Measurements from ENCODE around the gene AADACL2.

AADACL2 gene

DNA sequence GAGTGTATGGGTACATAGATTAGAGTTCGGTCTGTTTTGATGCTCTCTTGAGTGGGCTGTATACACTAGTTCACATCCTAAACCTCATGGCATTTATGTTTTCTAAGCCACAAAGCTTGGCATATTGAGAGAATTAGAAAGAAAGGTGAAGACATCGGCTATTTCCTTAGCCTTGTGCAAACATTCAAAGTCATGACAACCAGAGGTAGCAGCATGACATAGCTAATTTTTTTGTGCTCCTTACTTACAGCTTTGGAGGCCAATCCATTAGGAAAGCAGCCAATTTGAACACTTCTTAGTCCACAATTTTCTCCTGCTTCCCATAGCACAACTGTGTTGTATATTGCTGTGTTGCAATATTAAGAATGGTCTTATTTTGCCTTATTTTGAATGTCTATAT, 58.7 kb downstream of the AADACL2 start:
- H3K9me3 ChIP-seq (replicated peaks in 1 of 11) = peaks cover 0 to 8% (median 5%) of the 10 kb centered on the region in 11 experiments; a peak in 11 of 22 replicates
- no peak overlapping the region for H3K4me3 ChIP-seq
- no peak overlapping the region for H3K9ac ChIP-seq
- no peaks in the 10 kb centered on the region for H3K27me3 ChIP-seq
- no peak overlapping the region for H3K4me2 ChIP-seq
- no peak overlapping the region for H3K27ac ChIP-seq
- H3K36me3 ChIP-seq = no peaks in the 10 kb centered on the region
- H4K20me1 ChIP-seq = no peaks in the 10 kb centered on the region
- no peaks in the 10 kb centered on the region for H3K4me1 ChIP-seq
- TF ChIP-seq Cebpa-rat (IDR thresholded peaks at IDR 0.05) = no peak

GRCh38 chr3:151793636-151794035, 59.9 kb downstream of the AADACL2 start:
- Histone ChIP-seq H3K4me2 (no peak overlapping the region), H3K9ac (no peak overlapping the region), H3K4me1 (no peaks in the 10 kb centered on the region), H3K36me3 (no peaks in the 10 kb centered on the region), H3K27me3 (no peaks in the 10 kb centered on the region), H3K4me3 (no peak overlapping the region), H3K27ac (no peak overlapping the region), H3K9me3 (replicated peaks in 1 of 11) (peaks cover 0 to 8% (median 5%) of the 10 kb centered on the region in 11 experiments; a peak in 11 of 22 replicates), H4K20me1 (no peaks in the 10 kb centered on the region)
- no peak for TF ChIP-seq Cebpa-rat (IDR thresholded peaks at IDR 0.05)

- Histone ChIP-seq H3K4me2 (no peak overlapping the region), H3K4me1 (no peaks in the 10 kb centered on the region), H3K9me3 (replicated peaks in 1 of 11) (peaks cover 0 to 8% (median 5%) of the 10 kb centered on the region in 11 experiments; a peak in 11 of 22 replicates), H3K36me3 (no peaks in the 10 kb centered on the region), H3K4me3 (no peak overlapping the region), H4K20me1 (no peaks in the 10 kb centered on the region), H3K27ac (no peak overlapping the region), H3K9ac (no peak overlapping the region), H3K27me3 (no peaks in the 10 kb centered on the region)
- TF ChIP-seq Cebpa-rat (IDR thresholded peaks at IDR 0.05) = no peak
Measured at GRCh38 chr3:151794080-151794479, 60.4 kb downstream of the AADACL2 start.

- no peaks in the 10 kb centered on the region for H3K4me1 ChIP-seq
- no peaks in the 10 kb centered on the region for H4K20me1 ChIP-seq
- H3K9me3 ChIP-seq (replicated peaks in 1 of 11) = peaks cover 0 to 8% (median 5%) of the 10 kb centered on the region in 11 experiments; a peak in 11 of 22 replicates
- no peaks in the 10 kb centered on the region for H3K27me3 ChIP-seq
- H3K4me2 ChIP-seq = no peak overlapping the region
- no peaks in the 10 kb centered on the region for H3K36me3 ChIP-seq
- H3K27ac ChIP-seq = no peak overlapping the region
- H3K9ac ChIP-seq = no peak overlapping the region
- no peak overlapping the region for H3K4me3 ChIP-seq
- no peak for TF ChIP-seq Cebpa-rat (IDR thresholded peaks at IDR 0.05)
Measured at GRCh38 chr3:151795276-151795675, 61.5 kb downstream of the AADACL2 start.

- no peaks in the 10 kb centered on the region for H3K36me3 ChIP-seq
- H3K27me3 ChIP-seq = no peaks in the 10 kb centered on the region
- H3K27ac ChIP-seq = no peak overlapping the region
- H3K4me2 ChIP-seq = no peak overlapping the region
- H3K9ac ChIP-seq = no peak overlapping the region
- H4K20me1 ChIP-seq = no peaks in the 10 kb centered on the region
- H3K4me1 ChIP-seq = no peaks in the 10 kb centered on the region
- no peaks in the 10 kb centered on the region for H3K9me3 ChIP-seq (replicated peaks in 1 of 11)
- H3K4me3 ChIP-seq = no peak overlapping the region
- TF ChIP-seq Cebpa-rat (IDR thresholded peaks at IDR 0.05) = no peak
Measured at GRCh38 chr3:151796105-151796680, 62.5 kb downstream of the AADACL2 start.

- H3K9me3 ChIP-seq (replicated peaks in 1 of 11) = no peaks in the 10 kb centered on the region
- no peaks in the 10 kb centered on the region for H3K36me3 ChIP-seq
- no peaks in the 10 kb centered on the region for H3K27me3 ChIP-seq
- no peak overlapping the region for H3K4me3 ChIP-seq
- no peak for TF ChIP-seq Cebpa-rat (IDR thresholded peaks at IDR 0.05)
- H4K20me1 ChIP-seq = no peaks in the 10 kb centered on the region
- no peak overlapping the region for H3K27ac ChIP-seq
- no peaks in the 10 kb centered on the region for H3K4me1 ChIP-seq
- H3K9ac ChIP-seq = no peak overlapping the region
- H3K4me2 ChIP-seq = no peak overlapping the region
Measured at GRCh38 chr3:151798466-151798865, 64.7 kb downstream of the AADACL2 start.

DNA sequence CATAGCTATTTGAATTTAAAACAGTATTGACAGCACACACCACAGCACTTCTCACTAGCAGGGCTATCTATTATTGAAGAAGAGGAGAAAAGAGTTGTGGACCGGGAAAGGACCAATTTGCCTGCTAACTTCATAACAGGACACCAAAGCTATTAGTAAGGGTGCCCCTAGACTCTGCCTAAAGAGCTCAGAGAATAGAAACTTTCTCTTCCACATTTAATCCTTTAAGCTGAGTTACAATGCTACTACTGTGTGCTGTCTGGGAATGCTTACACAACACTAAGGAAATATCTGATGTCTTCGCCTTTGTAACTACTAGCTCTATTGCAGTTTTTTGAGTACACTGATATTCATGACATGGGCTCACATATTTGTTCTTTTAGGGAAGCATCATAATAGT, 66.7 kb downstream of the AADACL2 start:
- Histone ChIP-seq H3K36me3 (no peaks in the 10 kb centered on the region), H3K4me3 (no peak overlapping the region), H3K27me3 (no peaks in the 10 kb centered on the region), H3K4me2 (no peak overlapping the region), H3K9me3 (replicated peaks in 1 of 11) (no peaks in the 10 kb centered on the region), H4K20me1 (no peaks in the 10 kb centered on the region), H3K4me1 (no peaks in the 10 kb centered on the region), H3K9ac (no peak overlapping the region), H3K27ac (no peak overlapping the region)
- no peak for TF ChIP-seq Cebpa-rat (IDR thresholded peaks at IDR 0.05)

DNA sequence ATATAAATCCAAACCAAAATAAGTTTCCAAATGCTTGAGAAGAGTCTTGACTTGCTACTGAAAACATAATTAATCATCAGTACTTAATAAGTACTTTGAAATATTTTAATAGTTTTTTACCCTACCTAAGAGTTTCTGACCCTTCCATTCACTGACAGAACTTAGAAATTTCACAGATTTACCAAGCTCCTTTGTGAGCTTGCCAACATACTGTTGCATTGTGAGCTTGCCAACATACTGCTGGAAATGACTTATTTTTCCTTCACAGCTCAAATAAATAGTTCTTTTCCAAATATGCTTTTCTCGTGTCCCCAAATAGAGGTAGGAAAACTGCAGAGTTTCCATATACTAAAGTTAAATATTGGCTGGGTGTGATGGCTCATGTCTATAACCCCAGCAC, 70.5 kb downstream of the AADACL2 start:
- no peak overlapping the region for H3K9ac ChIP-seq
- H3K4me2 ChIP-seq = no peak overlapping the region
- no peaks in the 10 kb centered on the region for H4K20me1 ChIP-seq
- H3K9me3 ChIP-seq (replicated peaks in 1 of 11) = peaks cover 20 to 31% (median 25%) of the 10 kb centered on the region in 11 experiments
- no peak overlapping the region for H3K4me3 ChIP-seq
- peaks cover 0 to 5% (median 0%) of the 10 kb centered on the region in 11 experiments; a peak in 1 of 22 replicates for H3K36me3 ChIP-seq
- TF ChIP-seq Cebpa-rat (IDR thresholded peaks at IDR 0.05) = no peak
- no peaks in the 10 kb centered on the region for H3K27me3 ChIP-seq
- H3K4me1 ChIP-seq = no peaks in the 10 kb centered on the region
- no peak overlapping the region for H3K27ac ChIP-seq

GRCh38 chr3:151806838-151807237, 73.1 kb downstream of the AADACL2 start:
- no peak overlapping the region for H3K27ac ChIP-seq
- no peak overlapping the region for H3K4me3 ChIP-seq
- H3K4me1 ChIP-seq = peaks cover 0 to 17% (median 15%) of the 10 kb centered on the region in 10 experiments; a peak in 15 of 20 replicates
- H3K27me3 ChIP-seq = no peaks in the 10 kb centered on the region
- no peak overlapping the region for H3K4me2 ChIP-seq
- H3K36me3 ChIP-seq = peaks cover 0 to 5% (median 0%) of the 10 kb centered on the region in 11 experiments; a peak in 1 of 22 replicates
- peaks cover 31 to 45% (median 38%) of the 10 kb centered on the region in 11 experiments for H3K9me3 ChIP-seq (replicated peaks in 1 of 11)
- H4K20me1 ChIP-seq = no peaks in the 10 kb centered on the region
- no peak for TF ChIP-seq Cebpa-rat (IDR thresholded peaks at IDR 0.05)
- H3K9ac ChIP-seq = no peak overlapping the region

All from BLaER1 treated with 17β-estradiol and CSF1 and Interleukin-3, amounts not matched to agents 10 nM and 100 nM (cell line).